Frontal cortex (tissue), 4 donors: ENCODE data around the gene SP140. TPM values are rescaled to one million over a fixed set of nuclear protein-coding genes. Genes with fewer than 3 reads are reported as not detected.

Experiments
- DNase-seq, 2 donors: peaks; one replicate each; pipeline ENCODE4 v3.0.0; 2012; ENCODE audit warnings: low spot score in 2 of 2
- FAIRE-seq: peaks from 2 replicates; lab custom pipeline; 2012; peaks lifted over from hg19 to GRCh38; lab: Jason Lieb, UNC
- total RNA-seq: library from RNA; depleted of rRNA; stranded (reverse); fragments of >200 nt; gene quantifications from one replicate; pipeline ENCODE4 v1.2.3, GENCODE V29; 2014
- donor health status: control.
- donor health status: control.
- donor health status: control.

SP140 gene
- total RNA-seq = 0.82 TPM

DNA sequence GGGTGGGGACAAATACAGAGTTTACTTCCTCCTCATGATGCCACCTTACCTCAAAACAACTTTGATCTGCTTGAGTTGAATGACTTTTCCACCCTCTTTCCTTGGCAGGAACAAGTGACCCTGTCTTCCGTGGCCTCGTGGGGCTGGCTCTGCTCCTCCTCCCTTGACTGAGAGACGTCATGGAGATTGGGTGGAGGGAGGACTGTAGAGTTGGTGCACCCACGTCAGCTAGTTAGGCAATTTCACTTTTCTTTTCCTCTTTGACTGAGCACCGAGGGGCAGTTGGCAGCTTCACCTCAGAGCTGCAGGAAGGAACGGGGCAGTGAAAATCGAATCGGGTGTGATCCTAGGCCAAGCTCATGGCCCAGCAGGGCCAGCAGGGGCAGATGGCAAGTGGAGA lies at the start of gene SP140:
TSS of gene SP140 (plus strand) at position 251 of the 400 bp plus-strand sequence. CDS start at position 360, 109 bp downstream.
- no peak for FAIRE-seq
- no peak for DNase-seq

GRCh38 chr2:230176996-230177395 lies 48.5 kb upstream of the SP140 start:
- DNase-seq (no peak), FAIRE-seq (no peak)

GRCh38 chr2:230178546-230179485 lies 46.7 kb upstream of the SP140 start:
- FAIRE-seq (no peak), DNase-seq (no peak)

GRCh38 chr2:230179907-230180306 lies 45.6 kb upstream of the SP140 start:
- no peak for DNase-seq
- FAIRE-seq = no peak

DNA sequence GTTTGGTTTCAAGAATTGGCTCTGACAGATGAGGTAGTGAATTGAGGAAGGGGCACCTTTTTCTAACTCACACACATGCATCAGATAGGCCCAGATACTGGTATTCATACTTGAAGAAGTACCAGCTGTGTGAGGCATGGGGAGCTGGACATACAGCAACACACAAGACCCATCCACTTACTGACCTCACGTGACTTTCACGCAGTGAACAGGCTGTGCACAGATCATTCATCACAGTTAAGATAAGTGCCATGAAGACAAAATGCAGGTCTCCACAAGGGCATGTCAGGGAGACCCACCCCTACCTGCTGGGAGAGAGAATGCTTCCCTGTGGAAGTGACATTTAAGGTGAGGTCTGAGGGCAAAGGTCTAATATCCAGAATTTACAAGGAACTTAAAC lies 44.3 kb upstream of the SP140 start:
- FAIRE-seq = no peak
- no peak for DNase-seq

GRCh38 chr2:230184727-230185578 lies 40.6 kb upstream of the SP140 start:
- no peak for DNase-seq
- no peak for FAIRE-seq

DNA sequence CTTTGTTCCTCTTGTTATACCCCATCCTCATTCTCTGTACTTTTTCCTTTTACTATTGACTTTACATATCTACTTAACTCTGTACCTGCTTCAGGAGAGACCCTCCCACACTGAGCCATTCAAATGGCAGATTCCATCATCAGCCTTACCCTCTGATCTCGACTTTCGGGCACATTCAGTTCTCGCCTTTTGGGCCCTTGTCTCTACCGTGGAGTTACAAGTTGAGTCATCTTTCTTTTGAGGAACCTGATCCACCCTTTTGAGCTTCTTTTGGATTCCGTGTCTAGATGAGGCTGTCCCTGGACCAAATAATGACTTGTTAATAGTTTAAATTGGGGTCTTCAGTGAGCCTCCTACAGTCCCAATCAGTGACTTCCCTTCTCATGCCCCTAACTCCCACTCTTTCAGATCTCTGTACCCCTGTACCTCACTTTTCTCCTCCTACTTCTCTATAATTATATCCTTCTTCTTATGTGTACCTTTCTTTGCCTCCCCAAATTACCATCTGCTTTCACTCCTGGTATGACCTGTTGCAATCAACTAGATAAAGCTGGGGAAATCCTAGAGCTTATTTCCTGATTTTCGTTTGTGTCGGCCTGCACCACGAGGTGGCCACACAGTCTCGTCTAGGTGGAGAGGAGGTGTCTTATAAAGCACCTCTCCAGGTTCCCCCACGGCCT lies 23.0 kb upstream of the SP140 start:
- FAIRE-seq = no peak
- no peak for DNase-seq

DNA sequence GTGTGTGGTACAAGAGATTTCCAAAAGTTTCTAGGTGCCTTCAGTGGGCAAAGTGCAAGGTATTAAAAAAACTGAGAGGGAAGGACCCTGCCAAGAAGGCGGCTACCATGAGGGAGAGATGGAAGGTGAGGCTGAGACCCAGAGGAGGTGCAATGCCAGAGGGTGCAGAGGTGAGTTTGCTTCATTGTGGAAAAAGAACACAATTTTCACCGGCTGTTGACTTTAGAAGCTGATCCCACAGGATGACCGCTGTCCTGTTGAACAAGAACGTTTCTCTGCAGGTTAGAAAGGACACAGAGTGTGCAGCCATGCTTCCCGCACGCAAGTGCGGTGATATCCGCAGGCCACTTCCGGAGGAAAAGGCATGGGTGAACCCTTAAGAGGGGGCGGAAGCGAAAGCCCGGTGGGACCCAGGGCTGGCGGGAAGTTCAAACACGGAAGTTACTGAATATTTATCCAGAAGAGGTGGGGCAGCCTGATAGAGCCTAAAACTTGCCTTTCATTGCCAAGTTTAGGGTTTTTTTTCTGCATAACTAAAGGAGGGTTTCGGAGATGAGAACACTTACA lies 22.3 kb upstream of the SP140 start:
- FAIRE-seq (no peak), DNase-seq (no peak)

DNA sequence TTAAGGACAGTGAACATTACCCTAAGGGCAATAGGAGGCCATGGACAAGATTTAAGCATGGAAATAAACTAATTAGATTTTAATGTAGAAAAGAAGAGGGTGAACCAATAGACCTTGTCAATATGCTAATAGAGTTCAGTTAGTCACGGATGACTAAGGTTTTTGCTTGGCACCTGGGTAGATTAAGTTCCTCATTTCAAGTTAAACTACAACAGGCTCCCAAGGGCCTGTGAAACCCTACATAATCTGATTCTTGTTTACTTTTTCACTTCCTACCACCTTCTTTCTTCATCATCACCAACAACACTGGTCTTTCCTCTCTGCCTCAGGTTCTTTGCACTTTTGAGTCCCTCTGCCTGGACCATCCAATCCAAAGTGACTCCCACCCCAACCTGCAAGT lies 20.5 kb upstream of the SP140 start:
- FAIRE-seq = no peak
- no peak for DNase-seq

GRCh38 chr2:230205721-230206120 lies 19.8 kb upstream of the SP140 start:
- FAIRE-seq (no peak), DNase-seq (no peak)

DNA sequence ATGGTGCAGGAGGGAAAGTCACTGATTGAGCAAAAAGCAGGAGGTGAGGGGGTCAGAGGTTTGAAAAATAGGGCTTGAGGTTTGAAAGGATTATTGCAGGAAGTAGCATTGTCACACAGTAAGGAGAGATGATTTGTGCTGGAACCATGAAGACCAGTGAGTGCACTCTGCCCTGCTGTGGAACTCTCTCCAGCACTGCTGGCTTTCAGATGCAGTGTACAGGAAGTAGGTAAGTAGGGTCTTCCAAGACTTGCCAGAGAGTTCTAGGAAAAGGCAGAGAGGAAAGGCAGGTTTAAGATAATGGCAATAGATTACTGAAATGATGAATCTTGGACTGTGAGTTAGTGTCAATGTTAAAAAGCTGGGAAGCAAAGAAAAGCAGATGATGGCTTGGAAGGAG lies 17.0 kb upstream of the SP140 start:
- no peak for DNase-seq
- FAIRE-seq = no peak

DNA sequence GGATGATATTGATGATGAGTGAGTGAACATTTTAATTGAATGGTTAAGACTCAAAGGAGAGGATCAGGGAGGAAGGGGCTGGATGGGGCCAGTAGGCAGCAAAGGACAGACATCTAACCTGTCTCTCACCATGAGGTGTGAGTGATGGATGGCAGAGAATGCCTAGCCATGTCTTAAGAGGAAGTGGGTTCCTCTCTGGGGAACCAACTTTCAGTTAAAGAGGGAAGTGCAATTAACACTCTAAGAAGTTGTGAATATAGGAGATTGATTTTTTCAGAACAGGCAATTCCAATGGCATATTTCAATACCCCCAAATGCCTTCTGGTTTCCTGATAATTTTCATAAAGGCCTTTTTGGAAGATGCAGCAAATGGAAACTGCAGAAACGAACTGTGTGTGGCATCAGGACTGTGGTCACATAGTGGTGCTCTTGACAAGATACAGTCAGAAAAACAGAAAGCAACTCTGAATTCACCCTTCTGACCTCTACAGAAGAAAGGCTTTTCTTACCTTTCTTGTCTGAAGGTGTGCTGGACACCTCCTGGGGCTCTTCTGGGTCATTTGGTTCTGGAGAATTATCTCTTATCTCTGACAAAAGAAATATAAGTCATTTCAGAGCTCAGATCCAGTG lies 16.0 kb upstream of the SP140 start:
- DNase-seq (no peak), FAIRE-seq (no peak)

DNA sequence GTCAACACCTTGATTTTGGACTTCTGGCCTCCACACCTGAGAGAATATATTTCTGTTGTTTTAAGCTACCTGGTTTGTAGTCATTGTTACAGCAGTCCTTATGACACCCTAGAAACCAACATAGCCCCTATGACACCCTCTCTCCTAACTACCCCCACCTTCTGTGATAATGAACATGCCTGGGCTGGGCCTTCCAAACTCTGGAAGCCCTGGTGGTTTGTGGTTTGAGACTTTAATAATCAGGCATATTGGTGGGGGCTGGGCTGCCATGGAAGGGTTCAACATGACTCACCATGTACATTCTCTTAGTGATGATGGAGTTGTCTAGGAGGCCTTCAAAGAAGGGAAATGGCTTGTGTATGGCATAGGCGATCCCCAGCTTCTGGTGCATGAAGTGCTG lies 9.0 kb upstream of the SP140 start:
- FAIRE-seq (no peak), DNase-seq (no peak)

DNA sequence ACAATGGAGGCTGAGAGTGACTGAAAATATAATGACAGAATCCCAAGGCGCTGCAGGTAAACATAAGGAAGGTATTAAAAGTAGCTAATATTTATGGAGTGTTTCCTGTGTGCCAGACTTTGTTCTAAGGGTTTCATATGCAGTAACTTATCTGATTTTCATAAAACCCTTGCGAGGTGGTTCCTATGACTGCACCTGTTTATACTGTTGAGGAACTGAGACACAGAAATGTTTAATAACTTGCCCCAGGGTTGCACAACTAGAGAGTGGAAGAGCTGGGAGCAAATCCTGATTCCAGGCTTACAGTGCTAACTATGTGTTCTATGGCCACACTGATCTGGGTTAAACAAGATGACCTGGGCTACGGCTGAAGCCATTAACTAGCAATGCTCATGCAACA lies 8.1 kb upstream of the SP140 start:
- no peak for FAIRE-seq

GRCh38 chr2:230218421-230218820 lies 7.1 kb upstream of the SP140 start:
- FAIRE-seq (no peak), DNase-seq (peak in 1 of 2 donors; percentile 9)

More for the DNA sequence above, 8.1 kb upstream of the SP140 start:
- no peak for DNase-seq

- peak; percentile 17 to 39 for DNase-seq
- FAIRE-seq = no peak
These were observed 5.9 kb upstream of the SP140 start, which contains the start of gene SP110 for GRCh38 chr2:230219419-230220331. TSS of gene SP110 (minus strand) at chr2:230219984. CDS start at chr2:230216927, 3,057 bp downstream.

DNA sequence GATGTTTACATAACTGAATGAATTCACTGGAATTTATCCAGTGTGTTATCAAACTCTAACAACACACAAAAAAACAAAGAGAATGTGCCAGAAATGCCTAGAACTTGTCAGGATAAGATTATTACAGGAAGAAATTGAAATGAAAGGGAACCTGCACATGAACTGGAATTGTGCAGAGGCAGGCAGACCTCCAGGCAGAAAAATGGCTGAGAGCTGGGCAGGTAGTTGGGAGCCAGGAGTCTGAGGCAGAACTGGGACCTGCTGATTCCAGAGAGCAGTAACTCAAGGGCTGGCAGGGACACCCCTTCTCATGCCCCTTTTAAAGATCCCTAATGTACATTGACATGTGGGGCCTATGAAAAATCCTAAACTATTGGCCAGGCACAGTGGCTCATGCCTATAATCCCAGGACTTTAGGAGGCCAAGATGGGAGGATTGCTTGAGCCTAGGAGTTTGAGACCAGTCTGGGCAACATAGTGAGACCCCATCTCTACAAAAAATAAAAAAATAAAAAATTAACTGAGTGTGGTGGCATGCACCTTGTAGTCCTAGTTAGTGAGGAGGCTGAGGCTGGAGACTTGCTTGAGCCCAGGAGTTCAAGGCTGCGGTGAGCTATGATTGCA lies 5.1 kb upstream of the SP140 start:
- DNase-seq (no peak), FAIRE-seq (no peak)

GRCh38 chr2:230221493-230221892 lies 4.0 kb upstream of the SP140 start:
- DNase-seq = no peak

More at GRCh38 chr2:230221493-230221892, 4.0 kb upstream of the SP140 start:
- FAIRE-seq = no peak
